ENCODE results near the gene HACD2. TPM values are rescaled to one million over a fixed set of nuclear protein-coding genes. Genes with fewer than 3 reads are reported as not detected.

HACD2 gene
- polyA plus RNA-seq, 3 donors: 12.9 to 17.1 (median 15.1) TPM

- Histone ChIP-seq H3K4me2 (replicated peaks; ENCODE audit: extremely low read depth, low read length, poor library complexity, severe bottlenecking) (peak overlapping the region; percentile 79), H3K9ac (ENCODE audit: insufficient read depth, low read length, poor library complexity, severe bottlenecking) (no peak overlapping the region), H3K36me3 (replicated peaks in 1 of 2; ENCODE audit: control insufficient read depth in 1 of 2, insufficient read depth in 2 of 2, low read length in 2 of 2) (peaks cover 18 to 34% of the 10 kb centered on the region in 2 donors), H3K27me3 (ENCODE audit: control insufficient read depth in 2 of 2, insufficient read depth in 2 of 2, low read length in 2 of 2) (no peaks in the 10 kb centered on the region), H3K9me3 (replicated peaks in 1 of 2; ENCODE audit: control insufficient read depth in 1 of 2, insufficient read depth in 1 of 2, low read length in 2 of 2) (no peaks in the 10 kb centered on the region), H3K4me1 (ENCODE audit: control insufficient read depth in 1 of 2, insufficient read depth in 2 of 2, low read length in 2 of 2) (peaks cover 13 to 23% of the 10 kb centered on the region in 2 donors), H3K27ac (ENCODE audit: low read depth in 1 of 2, low read length in 2 of 2) (no peak overlapping the region), H2AFZ (ENCODE audit: insufficient read depth, low read depth, low read length, poor library complexity, severe bottlenecking) (no peak overlapping the region), H4K20me1 (ENCODE audit: insufficient read depth, low read length) (no peaks in the 10 kb centered on the region), H3K79me2 (ENCODE audit: insufficient read depth, low read length) (peaks cover 19% of the 10 kb centered on the region), H3K4me3 (replicated peaks in 1 of 3; ENCODE audit: low read depth in 2 of 3, low read length in 3 of 3) (peak overlapping the region in 1 of 3 experiments; percentile 95)
- Mint-ChIP-seq H3K4me3 (no peak overlapping the region), H3K27ac (no peak overlapping the region), H3K4me1 (peaks cover 19% of the 10 kb centered on the region), H3K27me3 (ENCODE audit: low read depth in 3 of 3) (peaks cover 0 to 1% (median 0%) of the 10 kb centered on the region in 3 donors), H3K36me3 (peaks cover 29 to 39% of the 10 kb centered on the region in 2 donors), H3K9me3 (peaks cover 0 to 4% (median 3%) of the 10 kb centered on the region in 7 donors)
- TF ChIP-seq, protein P1, sequence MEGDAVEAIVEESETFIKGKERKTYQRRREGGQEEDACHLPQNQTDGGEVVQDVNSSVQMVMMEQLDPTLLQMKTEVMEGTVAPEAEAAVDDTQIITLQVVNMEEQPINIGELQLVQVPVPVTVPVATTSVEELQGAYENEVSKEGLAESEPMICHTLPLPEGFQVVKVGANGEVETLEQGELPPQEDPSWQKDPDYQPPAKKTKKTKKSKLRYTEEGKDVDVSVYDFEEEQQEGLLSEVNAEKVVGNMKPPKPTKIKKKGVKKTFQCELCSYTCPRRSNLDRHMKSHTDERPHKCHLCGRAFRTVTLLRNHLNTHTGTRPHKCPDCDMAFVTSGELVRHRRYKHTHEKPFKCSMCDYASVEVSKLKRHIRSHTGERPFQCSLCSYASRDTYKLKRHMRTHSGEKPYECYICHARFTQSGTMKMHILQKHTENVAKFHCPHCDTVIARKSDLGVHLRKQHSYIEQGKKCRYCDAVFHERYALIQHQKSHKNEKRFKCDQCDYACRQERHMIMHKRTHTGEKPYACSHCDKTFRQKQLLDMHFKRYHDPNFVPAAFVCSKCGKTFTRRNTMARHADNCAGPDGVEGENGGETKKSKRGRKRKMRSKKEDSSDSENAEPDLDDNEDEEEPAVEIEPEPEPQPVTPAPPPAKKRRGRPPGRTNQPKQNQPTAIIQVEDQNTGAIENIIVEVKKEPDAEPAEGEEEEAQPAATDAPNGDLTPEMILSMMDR (IDR thresholded peaks at IDR 0.05): no peak
- intact Hi-C loops (cut with micrococcal nuclease): loop anchor here in 1 of 2 donors (10.0 kb wide), 1 partner anchor 1199 kb away; the partner anchor contains the start of genes FAM162A and MIX23
- DNase-seq: no peak
- WGBS (ENCODE audit: insufficient coverage): no CpG with 5 or more reads among the region's 3 CpGs
Observed at GRCh38 chr3:123583561-123583960, 1.3 kb downstream of the HACD2 start.

GRCh38 chr3:123582315-123582714 is 2.5 kb downstream of the HACD2 start:
- H3K27me3 ChIP-seq (ENCODE audit: control insufficient read depth in 2 of 2, insufficient read depth in 2 of 2, low read length in 2 of 2): no peaks in the 10 kb centered on the region
- intact Hi-C loops (cut with micrococcal nuclease): loop anchor here in 1 of 2 donors (10.0 kb wide), 1 partner anchor 1198 kb away; the partner anchor contains the start of genes FAM162A and MIX23
- Mint-ChIP-seq H3K4me1 (peaks cover 19% of the 10 kb centered on the region), H3K4me3 (no peak overlapping the region), H3K36me3 (peaks cover 32 to 46% of the 10 kb centered on the region in 2 donors), H3K27ac (no peak overlapping the region), H3K9me3 (no peaks in the 10 kb centered on the region), H3K27me3 (ENCODE audit: low read depth in 3 of 3) (peaks cover 0 to 1% (median 0%) of the 10 kb centered on the region in 3 donors)
- no peak for DNase-seq
- H3K4me2 ChIP-seq (replicated peaks; ENCODE audit: extremely low read depth, low read length, poor library complexity, severe bottlenecking): no peak overlapping the region
- 83% methylated on average over 2 of the region's 3 CpGs for WGBS (ENCODE audit: insufficient coverage)
- H3K27ac ChIP-seq (ENCODE audit: low read depth in 1 of 2, low read length in 2 of 2): no peak overlapping the region
- TF ChIP-seq, protein P1 (IDR thresholded peaks at IDR 0.05): no peak
- no peaks in the 10 kb centered on the region for H3K9me3 ChIP-seq (replicated peaks in 1 of 2; ENCODE audit: control insufficient read depth in 1 of 2, insufficient read depth in 1 of 2, low read length in 2 of 2)
- peaks cover 13 to 23% of the 10 kb centered on the region in 2 donors for H3K4me1 ChIP-seq (ENCODE audit: control insufficient read depth in 1 of 2, insufficient read depth in 2 of 2, low read length in 2 of 2)
- no peak overlapping the region for H3K4me3 ChIP-seq (replicated peaks in 1 of 3; ENCODE audit: low read depth in 2 of 3, low read length in 3 of 3)
- no peak overlapping the region for H2AFZ ChIP-seq (ENCODE audit: insufficient read depth, low read depth, low read length, poor library complexity, severe bottlenecking)
- H3K36me3 ChIP-seq (replicated peaks in 1 of 2; ENCODE audit: control insufficient read depth in 1 of 2, insufficient read depth in 2 of 2, low read length in 2 of 2): peaks cover 23 to 44% of the 10 kb centered on the region in 2 donors
- no peaks in the 10 kb centered on the region for H4K20me1 ChIP-seq (ENCODE audit: insufficient read depth, low read length)
- no peak overlapping the region for H3K9ac ChIP-seq (ENCODE audit: insufficient read depth, low read length, poor library complexity, severe bottlenecking)
- H3K79me2 ChIP-seq (ENCODE audit: insufficient read depth, low read length): peaks cover 19% of the 10 kb centered on the region

Data from CD14-positive monocyte (primary cell).